Heart left ventricle (tissue), 13 donors: ENCODE measurements around the gene DYNLT5.

Source experiments
- CTCF ChIP-seq, 12 donors: fragments of 200-600 bp; sonication (generic) in 4 of 12; IDR thresholded peaks; one replicate each; pipeline versions ENCODE4 v1.5.0 to v1.8.0; 2018 to 2022; ENCODE audit warnings: antibody characterized with exemption in 12 of 12, mild to moderate bottlenecking in 5 of 12
- POLR2A ChIP-seq, 2 donors: fragments of 450-650 bp; IDR thresholded peaks; one replicate each; pipeline ENCODE4 v1.6.1; 2017; ENCODE audit warnings: antibody characterized with exemption in 2 of 2, mild to moderate bottlenecking in 2 of 2, moderate library complexity in 2 of 2
- donor health status: ischemic (EF 13 %, LVEDD 7.1; RV severe dilation, severe dysfunction).
- donor health status: DM: no; HTN: yes; CAD: no.
- donor health status: DM: no; HTN: no; CAD: no.
- donor health status: ischemic (EF 25% LVEDD 6.9; RV normal size, moderate dysfunction).
- donor health status: ischemic (EF 25% LVEDD 5.7; RV mildly dilated, moderate dysfunction).
- donor health status: ischemic (EF 35%, LVEDD 5.7; RV mildly dilated, moderate dysfunction).
- donor health status: nonischemic (EF 11% LVEDD 7.7; RV severe dilation, severe dysfunction).
- donor health status: DM: yes; HTN: yes; CAD: no.
- donor health status: PGD.
- donor health status: ischemic (EF 29% LVEDD 5.4; RV normal size, mild dysfunction).
- donor health status: nonischemic (EF 23%, LVEDD 6.1; RV moderate dilation, normal function).

DNA sequence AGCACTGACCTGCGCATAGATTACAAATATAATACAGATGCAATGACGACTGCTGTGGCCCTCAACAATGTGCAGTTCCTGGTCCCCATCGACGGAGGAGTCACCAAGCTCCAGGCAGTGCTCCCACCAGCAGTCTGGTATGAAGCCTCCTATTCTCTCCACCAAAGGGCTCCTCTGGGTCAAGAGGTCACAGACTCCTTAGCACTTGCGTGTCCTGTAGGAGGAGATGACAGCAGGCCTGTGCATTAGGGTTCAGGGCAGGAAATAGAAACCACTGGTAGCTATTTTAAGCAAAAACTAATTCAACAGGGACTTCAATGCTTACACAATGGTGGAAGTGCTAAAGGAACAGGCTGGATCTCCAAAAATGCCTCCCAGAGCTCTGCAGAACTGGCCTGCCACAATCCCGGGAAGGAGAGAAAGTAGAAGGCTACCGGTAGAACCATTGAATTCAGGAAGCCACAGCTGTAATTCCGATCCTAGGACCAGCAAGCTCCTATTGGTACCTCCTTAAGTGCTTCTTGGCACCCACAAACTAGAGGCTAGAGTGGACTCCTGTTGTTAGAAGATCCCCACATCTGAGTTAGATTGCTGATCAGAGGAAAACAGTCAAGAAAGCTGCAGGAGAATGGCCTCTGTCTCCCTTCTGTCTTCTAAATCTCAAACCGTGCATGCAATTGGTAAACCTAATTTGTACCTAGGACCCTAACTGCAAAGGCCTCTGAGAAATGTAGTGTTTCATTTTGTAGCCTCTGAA is 12.7 kb upstream of the DYNLT5 start:
- TF ChIP-seq CTCF (IDR thresholded peaks at IDR 0.05) (no peak), POLR2A (IDR thresholded peaks at IDR 0.05) (no peak)
